Neural cell (in vitro differentiated cells): ENCODE measurements around the gene TMF1.

Source experiments
- CTCF ChIP-seq: fragments of 450-650 bp; IDR thresholded peaks from 2 replicates; pipeline ENCODE4 v1.5.1; 2014; ENCODE audit warnings: antibody characterized with exemption, mild to moderate bottlenecking, moderate library complexity; ENCODE audit not compliant: poor library complexity, severe bottlenecking
- EP300 ChIP-seq: fragments of 450-650 bp; conservative IDR thresholded peaks from 2 replicates; pipeline ENCODE4 v1.6.1; 2014; ENCODE audit warnings: antibody characterized with exemption, mild to moderate bottlenecking, moderate library complexity; ENCODE audit not compliant: poor library complexity, severe bottlenecking
- POLR2AphosphoS5 ChIP-seq: IDR thresholded peaks from 2 replicates; pipeline ENCODE4 v1.6.1; 2012

DNA sequence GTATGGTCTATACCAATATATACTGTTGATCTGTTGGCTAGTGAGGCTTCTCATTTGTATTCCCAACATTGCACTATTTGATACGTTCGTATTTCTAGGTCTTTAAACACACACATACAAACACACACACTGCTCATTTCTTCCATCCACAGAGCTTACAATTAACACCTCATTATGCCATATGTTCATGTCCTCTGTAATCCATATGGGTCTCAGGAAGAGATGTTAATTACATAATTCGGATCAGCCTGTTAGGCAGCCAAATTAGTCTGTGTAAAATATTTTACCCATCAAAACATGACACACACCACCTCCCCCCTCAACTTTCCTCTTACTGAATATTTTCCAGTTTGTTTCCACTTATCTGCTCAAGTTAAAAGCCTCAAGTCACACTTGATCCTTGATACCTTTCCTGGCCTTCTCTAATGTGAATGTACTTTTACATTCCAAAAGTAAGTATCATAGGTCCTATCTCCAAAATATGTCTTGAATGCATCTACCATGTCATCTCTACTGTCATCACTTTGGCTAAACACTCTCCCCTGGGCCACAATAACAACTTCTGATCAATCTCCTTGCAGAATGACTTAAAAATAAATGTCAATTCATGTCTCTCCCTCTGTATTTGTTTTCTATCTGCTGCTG is 66.9 kb downstream of the TMF1 start:
- TF ChIP-seq EP300 (no peak), POLR2AphosphoS5 (no peak), CTCF (no peak)
